Embryonic facial prominence (tissue), 1 donor: ENCODE data around the gene FIGN.

Experiments
- DNase-seq: peaks from one replicate; pipeline ENCODE4 v3.0.0-alpha.2; 2016; ENCODE audit errors: extremely low spot score

The FIGN gene

DNA sequence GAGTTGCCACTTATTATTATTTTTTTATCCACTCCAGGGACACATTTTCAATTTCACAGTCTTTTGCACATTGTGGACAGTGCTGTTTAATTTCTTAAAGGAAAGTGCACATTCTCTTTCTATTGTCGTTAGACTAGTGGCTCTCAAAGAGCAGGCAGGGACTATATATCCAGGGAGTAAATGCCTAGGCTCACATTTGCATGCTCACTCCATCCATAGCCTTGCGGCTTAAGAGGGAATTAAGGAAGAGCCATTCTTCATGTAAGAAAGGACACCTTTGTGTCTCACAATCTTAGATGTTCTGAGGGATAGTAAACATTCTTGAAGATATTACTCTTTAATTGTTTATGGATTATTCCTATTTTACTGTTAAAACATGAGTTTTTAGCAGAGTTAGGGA, 70.8 kb downstream of the FIGN start:
- DNase-seq = no peak

GRCh38 chr2:163664610-163665009, 71.2 kb downstream of the FIGN start:
- DNase-seq = no peak

DNA sequence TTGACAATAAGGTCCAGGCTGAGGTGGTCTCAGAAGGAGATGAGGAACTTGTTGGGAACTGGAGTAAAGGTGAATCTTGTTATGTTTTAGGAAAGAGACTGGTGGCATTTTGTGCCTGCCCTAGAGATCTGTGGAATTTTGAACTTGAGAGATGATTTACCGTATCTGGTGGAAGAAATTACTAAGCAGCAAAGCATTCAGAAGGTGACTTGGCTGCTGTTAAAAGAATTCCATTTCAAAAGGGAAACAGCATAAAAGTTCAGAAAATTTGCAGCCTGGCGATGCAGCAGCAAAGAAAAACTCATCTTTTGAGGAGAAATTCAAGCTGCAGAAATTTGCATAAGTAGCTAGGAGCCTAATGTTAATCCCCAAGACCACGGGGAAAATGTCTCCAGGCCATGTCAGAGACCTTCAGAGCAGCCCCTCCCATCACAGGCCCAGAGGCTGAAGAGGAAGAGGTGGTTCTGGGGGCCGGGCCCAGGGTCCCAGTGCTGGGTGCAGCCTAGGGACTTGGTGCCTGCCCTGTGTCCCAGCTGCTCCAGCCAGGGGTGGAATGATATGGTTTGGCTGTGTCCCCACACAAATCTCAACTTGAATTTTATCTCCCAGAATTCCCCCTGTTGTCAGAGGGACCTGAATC, 73.5 kb downstream of the FIGN start:
- no peak for DNase-seq

DNA sequence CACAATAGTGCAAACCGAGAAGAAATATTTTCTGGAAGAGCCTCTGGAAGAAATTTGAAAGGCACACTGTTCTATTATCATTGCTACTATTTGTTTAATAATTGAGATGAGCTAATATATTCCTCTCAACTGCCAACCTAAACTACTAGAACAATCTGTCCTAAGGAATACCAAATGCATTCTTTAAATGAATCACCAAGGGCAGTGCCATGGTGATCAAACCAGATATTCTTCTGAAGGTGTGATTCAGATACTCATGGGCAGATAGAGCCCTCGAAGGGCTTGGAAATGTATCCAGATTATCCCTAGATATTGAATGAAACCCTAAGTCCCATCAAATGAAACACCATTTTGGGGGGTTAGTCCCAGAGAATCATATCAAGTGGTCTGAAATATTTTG, 76.6 kb downstream of the FIGN start:
- no peak for DNase-seq

DNA sequence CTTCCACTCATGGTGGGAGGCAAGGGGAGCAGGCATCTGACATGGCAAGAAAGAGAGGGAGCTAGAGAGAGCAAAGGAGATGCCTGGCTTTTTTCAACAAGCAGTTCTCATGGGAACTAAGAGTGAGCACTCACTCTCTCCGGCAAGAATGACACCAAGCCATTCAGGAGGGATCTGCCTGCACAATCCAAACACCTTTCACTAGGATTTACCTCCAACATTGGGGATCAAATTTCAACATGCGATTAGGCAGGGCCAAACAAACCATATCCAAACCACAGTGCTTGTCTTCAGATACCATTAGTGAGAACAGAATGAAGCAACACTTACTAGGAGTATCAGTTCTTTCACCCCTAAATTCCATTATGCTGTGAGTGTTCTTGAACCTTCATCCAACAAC, 77.3 kb downstream of the FIGN start:
- DNase-seq = no peak

DNA sequence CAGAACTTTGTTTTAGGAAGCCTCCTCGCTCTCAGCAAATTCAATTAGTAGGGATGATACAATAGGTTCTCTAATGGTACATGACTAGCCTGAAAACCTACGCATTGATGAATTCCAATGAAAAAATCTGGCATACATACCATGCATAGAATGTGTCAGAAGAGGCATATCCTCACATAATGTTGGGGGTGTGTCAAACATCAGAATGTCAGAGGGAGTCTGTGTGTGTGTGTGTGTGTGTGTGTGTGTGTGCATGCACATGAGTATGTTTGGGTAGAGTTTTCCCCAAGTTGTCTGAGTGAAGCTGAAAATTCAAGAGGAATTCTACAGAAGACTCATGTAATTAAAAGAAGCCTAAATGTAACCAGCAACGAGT, 78.5 kb downstream of the FIGN start:
- DNase-seq = no peak

DNA sequence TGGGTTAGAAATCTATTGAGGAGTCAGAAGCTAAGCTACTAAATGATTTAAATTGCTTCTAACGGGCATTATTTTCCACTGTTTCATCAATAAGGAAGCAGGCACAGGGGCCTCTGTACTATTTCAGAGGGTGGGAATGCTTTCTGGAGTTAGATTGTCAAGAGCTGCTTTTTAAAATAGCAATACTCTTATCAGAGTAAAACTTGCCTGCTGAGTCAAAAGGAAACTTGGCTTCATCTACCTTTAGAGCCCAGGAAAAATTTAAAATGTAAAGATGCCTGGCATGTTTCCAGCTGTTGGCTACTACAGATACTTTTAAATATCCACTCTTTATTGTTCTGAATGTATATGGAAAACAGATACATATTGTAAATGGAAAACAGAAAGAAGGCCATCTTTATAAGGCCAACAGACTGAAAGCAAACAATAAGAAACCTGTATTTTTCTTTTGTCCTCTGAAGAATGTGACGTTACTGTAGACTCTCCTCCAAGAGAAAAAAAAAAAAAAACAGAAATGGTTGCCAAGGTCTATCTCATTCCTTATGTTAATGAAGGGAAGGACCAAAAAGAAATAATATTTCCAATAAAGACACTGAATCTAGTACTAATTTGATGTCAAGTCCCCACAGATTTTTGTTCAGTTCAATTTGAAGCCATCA, 79.1 kb downstream of the FIGN start:
- no peak for DNase-seq

DNA sequence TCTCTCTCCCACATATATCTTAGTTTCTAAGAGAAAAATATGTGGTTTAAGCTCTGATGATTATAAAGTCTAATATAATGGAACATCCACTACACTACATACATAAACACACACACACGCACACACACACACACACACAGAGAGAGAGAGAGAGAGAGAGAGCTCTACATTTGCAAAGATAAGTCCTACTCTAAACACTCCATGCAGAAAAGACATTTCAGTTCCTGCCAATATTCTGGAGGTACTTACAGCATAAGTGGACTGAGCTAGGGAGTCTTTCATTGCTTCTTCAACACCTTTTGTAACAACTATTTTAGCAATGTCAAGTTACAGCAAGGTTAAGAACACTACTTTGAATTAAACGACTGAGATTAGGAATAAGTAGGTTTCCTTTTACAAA, 80.1 kb downstream of the FIGN start:
- no peak for DNase-seq

DNA sequence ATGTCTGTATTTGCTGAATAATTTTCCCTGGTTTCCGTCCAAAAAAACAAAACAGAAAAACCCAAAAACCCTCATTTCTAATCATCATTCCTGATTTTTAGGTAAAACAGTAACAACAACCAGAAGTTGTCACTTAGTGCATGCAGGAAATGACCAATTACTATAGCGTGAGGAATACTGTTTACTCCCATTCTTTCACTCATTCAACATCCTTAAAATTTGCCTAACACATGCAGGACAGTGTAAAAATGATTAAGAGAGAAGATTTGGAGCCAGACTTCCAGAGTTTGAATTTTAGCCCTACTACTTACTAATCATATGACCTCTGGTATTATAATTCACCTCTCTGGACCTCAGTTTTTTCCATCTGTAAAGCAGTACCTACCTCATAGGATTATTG, 83.1 kb downstream of the FIGN start:
- DNase-seq = no peak

GRCh38 chr2:163649080-163649479, 86.7 kb downstream of the FIGN start:
- no peak for DNase-seq

GRCh38 chr2:163647300-163647699, 88.5 kb downstream of the FIGN start:
- DNase-seq = no peak

DNA sequence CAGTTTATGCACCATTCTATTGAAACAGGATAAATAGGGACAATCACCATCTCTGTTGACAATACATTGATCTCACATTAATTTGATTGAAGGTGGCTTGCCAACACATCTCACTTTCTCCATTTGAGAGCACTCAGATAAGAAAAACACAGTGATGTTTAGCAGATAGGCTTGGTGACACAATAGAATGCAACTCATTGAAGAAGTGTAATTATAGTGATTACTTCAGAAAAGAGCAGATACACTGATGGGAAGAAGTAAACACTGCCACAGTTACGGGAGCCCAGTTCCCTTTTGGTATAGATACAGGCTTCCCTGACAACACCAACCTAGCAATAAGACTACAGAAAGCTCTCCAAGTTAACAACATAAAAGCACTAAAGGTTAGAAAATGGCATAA, 89.1 kb downstream of the FIGN start:
- DNase-seq = no peak

DNA sequence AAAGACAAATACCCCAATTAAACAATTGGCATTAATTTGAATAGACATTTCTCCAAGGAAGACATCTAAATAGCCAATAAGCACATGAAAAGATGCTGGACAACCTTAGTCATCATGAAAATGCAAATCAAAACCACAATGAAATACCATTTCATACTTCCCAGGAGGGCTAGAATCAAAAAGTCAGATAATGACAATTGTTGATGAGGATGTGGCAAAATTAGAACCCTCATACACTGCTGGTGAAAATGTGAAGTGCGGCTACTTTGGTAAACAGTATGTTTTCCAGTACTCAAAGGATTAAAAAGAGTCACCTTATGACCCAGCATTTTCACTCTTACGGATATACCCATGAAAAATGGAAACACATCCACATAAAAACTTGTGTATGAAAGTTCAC, 91.6 kb downstream of the FIGN start:
- no peak for DNase-seq

GRCh38 chr2:163641986-163642385, 93.8 kb downstream of the FIGN start:
- no peak for DNase-seq

GRCh38 chr2:163640542-163641193, 95.1 kb downstream of the FIGN start:
- no peak for DNase-seq

DNA sequence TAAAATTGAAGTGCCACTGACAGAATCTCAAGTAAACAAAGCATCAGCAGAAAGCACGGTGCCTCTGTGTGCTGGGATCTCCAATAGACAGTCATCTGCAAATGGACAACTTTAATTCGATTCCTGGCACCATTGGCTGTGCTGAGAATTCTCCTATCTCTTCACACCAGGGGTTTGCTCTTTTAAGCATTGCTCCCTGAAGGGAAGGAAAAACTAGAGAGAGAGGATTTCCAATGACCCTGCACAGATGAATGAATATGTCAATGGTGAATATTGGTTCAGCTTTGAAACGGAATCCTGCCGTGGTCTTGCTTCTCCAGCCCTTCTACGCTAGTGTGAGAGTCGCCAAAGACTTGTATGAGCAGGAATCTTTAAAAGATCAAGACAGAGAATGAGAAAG, 97.9 kb downstream of the FIGN start:
- DNase-seq = no peak

DNA sequence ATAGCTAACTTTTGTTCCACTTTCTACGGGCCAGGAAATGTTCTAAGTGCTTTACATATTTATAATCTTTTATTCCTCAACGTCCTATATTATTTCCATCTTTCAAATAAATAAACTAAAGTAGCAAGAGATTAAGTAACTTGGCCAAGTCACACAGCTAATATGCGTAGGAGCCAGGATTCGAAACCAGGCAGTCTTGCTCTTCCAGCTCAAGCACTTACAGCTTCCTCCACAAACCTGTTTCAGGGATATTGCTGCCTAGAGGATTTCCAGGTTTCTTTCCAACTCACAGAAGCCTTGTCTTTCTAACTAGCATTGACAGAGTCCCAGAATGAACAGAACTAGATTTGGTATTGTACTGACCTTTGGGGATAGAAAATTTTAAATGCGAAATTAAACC, 102.5 kb downstream of the FIGN start:
- DNase-seq = no peak

DNA sequence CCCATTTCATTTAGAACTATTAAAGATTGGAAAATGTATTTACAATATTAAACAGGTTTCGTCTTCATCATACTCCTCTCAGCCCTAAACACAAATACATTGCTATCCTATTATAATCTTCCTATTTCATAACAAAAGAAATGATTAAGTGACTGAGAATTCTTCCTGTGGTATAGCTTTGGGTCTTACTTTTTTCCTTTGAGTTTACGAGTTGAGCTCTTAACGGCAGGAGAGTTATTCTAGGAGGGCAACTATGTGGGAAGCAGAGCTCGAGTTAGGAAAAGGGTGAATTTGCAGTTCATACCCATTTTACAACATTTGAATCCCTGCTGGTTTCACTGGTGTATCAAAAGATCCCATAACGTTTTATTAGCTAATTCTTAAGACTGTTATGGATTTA, 105.0 kb downstream of the FIGN start:
- DNase-seq = no peak

GRCh38 chr2:163626639-163627109, 109.1 kb downstream of the FIGN start:
- no peak for DNase-seq

GRCh38 chr2:163626208-163626607, 109.6 kb downstream of the FIGN start:
- no peak for DNase-seq

- DNase-seq = no peak
Measured at GRCh38 chr2:163625632-163626031, 110.2 kb downstream of the FIGN start.

- no peak for DNase-seq
Measured at GRCh38 chr2:163621445-163622004, 114.3 kb downstream of the FIGN start.

DNA sequence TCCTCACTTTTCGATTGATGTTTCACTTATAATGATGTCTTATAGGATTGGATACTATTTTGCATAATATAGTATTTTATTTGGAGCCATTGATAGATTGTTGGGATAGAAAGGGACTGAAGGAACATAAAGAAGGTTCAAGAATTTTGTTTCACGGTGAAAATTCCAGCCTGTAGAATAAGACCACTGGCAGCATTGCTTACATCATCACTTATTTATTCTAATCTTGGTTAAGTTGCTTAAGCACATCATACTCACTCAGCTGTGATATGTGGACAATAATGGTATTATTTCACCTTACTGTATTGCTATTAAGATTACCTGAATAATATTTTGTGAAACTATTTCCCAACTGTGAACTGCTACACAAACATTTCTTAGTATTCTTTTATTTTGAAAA, 118.3 kb downstream of the FIGN start:
- DNase-seq = no peak
